NCI-H1417 (cell line): ENCODE data around the gene SPRR1A.
"Not testable (repeated sequence)": the region's sequence is repeated elsewhere in the genome, so short reads cannot be mapped to it uniquely, and the experiment has no call there.

Experiments
- DNase-seq, 3 experiments: peaks; one replicate each; lab custom pipeline; 2025; lab: John Stamatoyannopoulos, UW

The SPRR1A gene

GRCh38 chr1:152972196-152972886 lies 11.5 kb upstream of the SPRR1A start:
- no peak for DNase-seq

DNA sequence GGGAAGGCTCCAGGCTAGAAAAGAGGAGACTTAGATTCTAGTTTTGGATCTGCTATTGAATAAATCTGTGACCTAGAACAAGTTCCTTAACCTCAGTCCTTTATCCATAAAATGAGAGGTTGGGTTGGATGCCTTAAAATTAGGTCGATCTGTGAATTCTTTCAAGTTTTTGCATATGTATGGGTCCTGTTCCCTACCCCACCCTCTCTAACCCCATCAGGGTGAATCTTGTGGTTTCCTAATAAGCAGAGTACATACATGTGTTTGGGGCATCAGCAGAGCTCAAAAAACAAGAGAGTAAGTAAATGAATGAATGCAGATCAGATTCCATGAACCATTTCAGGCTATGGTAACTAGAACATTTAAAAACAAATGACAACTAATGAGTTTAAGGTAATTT lies 7.2 kb upstream of the SPRR1A start:
- DNase-seq, result no peak

DNA sequence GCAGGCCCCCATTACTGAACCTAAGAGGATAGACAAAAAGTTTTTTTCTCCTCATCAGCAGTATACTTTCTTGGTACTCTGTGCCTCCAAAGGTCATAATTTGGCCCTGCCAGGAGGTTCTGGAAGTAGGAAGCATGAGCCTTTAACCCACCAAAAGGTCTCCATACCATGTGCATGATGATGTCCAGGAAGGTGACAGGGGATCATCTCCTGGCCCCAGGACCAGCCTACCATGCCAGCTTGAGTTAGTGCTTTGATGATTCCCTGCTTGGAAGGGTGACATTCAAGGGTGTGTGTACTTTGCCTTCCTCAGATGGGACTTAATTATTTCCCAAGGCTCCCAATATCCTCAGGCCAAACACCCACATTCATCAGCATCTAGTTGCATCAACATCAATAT lies 6.3 kb upstream of the SPRR1A start:
- DNase-seq, result no peak

DNA sequence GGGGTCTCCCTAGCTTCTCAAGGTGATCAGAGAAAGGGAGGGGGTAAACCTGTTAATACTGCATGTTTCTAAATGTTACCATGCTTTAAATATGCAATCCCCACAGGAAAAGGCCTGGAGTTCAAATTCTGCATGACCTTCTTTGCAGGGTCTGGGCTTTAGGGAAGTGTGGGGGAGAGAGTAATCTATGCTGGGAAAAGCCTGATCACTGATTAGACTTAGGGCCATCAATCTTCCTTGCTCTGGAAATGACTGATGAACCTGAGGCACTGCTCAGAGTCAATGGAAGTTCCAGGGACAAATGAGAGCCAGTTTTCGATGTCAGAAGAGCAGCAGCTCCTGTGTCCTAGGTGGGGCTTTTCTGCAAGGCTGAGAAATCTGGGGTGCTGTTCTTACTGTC lies 3.2 kb upstream of the SPRR1A start:
- DNase-seq, result no peak

GRCh38 chr1:152981146-152981871 lies 2.6 kb upstream of the SPRR1A start:
- no peak for DNase-seq

DNA sequence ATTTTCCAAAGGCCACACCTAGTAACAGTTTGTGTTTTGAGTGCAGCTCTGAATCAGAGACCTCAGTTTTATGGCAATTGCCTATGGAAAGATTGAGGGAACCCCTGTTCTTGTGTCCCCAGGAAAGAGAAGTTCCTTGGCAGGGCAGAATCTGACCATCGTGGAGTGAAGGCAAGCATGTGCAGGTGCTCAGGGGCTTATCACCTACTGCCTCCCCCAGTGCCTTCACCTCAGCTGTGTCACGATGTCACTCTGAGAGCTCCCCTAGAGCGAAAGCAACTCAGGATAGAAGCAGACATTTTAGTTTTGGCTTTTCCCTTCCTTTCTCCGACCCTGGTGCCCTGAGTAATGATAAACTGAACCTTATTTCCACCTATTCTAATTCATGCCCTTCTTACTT lies 1.8 kb upstream of the SPRR1A start:
- no peak for DNase-seq

GRCh38 chr1:152983234-152983633 lies 647 bp upstream of the SPRR1A start:
- no peak for DNase-seq

- no peak for DNase-seq
Measured at GRCh38 chr1:152986578-152986977, 2.7 kb downstream of the SPRR1A start.

GRCh38 chr1:152993186-152993585 lies 9.3 kb downstream of the SPRR1A start:
- no peak for DNase-seq

- DNase-seq, result no peak
Measured at GRCh38 chr1:152995842-152996241, 12.0 kb downstream of the SPRR1A start.

- no peak for DNase-seq
Measured at GRCh38 chr1:152996633-152997400, 12.9 kb downstream of the SPRR1A start.

DNA sequence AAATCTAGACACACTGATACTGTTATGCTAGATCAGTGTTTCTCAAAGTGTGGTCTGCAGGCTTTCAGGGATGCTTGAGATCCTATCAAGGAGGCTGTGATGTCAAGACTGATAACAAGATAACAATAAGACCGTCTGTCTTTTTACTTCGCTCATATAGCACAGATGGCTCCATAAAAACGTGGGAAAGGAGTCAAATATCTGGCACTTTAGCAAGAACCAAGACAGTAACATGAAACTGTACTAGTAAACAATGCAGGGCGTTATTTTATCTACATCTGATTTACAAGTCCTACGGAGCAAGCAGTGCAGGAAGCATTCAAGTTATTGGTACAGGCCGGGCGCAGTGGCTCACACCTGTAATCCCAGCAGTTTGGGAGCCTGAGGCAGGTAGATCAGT lies 14.0 kb downstream of the SPRR1A start:
- no peak for DNase-seq

GRCh38 chr1:152998476-152998875 lies 14.6 kb downstream of the SPRR1A start:
- no peak for DNase-seq

DNA sequence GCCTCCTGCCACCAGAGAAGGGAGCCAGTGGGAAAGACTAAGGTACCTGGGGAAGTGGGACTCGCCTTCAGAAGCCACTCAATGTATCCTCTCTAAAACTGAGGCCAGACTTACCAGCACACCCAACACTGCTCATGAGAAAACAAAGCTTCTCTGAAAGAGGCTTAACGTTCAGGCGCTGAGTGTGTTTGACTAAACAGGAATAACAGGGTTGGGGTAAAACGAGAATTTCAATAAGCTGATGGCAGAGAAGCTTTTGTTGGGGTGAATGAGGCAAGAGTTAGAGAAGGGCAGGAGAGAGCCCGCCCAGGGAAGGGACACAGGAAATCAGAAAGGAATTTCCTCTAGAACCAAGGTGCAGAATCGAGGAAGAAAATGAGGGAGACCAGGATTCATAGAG lies 15.9 kb downstream of the SPRR1A start:
- DNase-seq, result no peak

DNA sequence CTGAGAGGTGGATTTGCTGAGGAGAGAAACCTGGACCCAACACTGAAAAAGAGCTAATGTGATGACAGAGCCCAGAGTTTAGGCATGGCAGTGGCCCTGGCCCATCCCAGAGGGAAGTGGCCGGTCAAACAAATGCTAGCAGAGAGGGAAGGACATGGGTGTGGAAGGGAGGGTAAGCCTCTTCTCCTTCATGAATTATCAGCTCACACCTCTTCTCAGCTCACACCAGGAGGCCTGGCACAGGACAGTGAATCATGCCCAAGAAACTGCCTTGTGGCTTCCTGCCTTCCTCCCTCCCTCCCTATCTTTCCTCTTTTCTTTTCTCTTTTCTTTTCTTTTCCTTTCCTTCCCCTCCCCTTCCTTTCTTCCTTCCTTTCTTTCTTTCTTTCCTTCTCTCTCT lies 16.4 kb downstream of the SPRR1A start:
- no peak for DNase-seq

DNA sequence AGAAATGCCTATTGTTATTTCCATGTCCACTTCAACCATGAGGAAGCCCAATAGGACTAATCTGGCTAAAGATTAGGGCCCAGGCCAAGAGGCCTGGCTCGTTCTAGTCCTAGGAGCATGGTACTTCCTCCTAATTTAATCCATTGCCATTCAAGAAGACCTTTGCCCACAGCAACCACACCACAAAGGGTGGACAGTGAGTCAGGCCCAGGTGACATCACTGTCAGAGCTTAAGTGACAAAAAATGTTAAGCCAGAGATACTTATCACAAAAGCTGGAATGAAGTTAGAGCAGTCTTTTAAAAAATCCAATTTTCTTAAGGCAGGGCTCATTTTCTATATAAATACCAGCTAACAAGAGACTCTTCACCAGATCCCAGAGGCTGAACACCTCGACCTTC lies 17.5 kb downstream of the SPRR1A start, which contains the start of gene SPRR3:
Gene SPRR3 (plus strand): TSS at position 368 of the 400 bp plus-strand sequence. CDS start 1,272 bp downstream, outside the sequence.
- no peak for DNase-seq

- not testable (repeated sequence) for DNase-seq
Measured at GRCh38 chr1:153011235-153011758, 27.4 kb downstream of the SPRR1A start.

GRCh38 chr1:153021829-153022228 lies 37.9 kb downstream of the SPRR1A start:
- not testable (repeated sequence) for DNase-seq

GRCh38 chr1:153022340-153022739 lies 38.5 kb downstream of the SPRR1A start:
- not testable (repeated sequence) for DNase-seq

DNA sequence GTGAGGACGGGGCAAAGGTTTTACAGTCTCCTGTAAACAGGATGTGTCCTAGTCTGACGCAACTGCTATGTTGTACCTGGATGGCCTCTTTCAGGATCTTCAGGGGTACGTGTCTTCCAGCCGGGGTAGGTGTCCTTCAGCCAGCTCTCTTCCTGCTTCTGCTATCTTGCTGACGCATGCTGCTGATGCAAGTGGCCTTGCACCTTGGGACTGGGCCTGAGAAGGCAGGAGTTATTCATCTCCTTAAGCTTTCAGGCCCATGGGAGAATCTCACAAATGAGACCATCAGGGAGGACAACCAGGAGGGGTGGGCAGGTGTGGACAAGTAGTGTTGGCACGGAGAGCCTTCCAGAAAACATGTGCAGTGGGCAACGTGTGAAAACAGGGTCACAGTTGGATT lies 39.2 kb downstream of the SPRR1A start:
- no peak for DNase-seq

- no peak for DNase-seq
Measured at GRCh38 chr1:153024413-153024812, 40.5 kb downstream of the SPRR1A start.

GRCh38 chr1:153025797-153026196 lies 41.9 kb downstream of the SPRR1A start:
- DNase-seq, result no peak

DNA sequence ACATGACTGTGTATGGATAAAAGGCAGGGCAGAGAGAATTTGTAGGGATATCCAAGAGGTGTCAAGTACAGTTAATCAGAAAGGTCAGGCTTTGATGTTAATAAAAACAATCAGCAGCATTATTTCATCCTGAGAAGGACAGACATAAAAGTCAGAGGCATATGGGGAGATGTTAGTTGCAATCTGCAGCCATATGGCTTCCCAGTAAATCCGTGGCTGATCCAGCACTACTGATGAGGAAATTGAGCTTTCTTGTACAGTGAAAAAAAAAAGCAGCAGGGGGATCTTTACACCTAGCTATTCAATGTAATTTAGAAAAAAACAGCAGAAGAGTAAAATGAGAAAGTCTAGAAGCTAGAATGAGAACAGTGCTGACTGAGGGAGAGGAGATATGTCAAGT lies 44.9 kb downstream of the SPRR1A start:
- DNase-seq, result no peak
